ENCODE measurements around the gene MLST8.

DNA sequence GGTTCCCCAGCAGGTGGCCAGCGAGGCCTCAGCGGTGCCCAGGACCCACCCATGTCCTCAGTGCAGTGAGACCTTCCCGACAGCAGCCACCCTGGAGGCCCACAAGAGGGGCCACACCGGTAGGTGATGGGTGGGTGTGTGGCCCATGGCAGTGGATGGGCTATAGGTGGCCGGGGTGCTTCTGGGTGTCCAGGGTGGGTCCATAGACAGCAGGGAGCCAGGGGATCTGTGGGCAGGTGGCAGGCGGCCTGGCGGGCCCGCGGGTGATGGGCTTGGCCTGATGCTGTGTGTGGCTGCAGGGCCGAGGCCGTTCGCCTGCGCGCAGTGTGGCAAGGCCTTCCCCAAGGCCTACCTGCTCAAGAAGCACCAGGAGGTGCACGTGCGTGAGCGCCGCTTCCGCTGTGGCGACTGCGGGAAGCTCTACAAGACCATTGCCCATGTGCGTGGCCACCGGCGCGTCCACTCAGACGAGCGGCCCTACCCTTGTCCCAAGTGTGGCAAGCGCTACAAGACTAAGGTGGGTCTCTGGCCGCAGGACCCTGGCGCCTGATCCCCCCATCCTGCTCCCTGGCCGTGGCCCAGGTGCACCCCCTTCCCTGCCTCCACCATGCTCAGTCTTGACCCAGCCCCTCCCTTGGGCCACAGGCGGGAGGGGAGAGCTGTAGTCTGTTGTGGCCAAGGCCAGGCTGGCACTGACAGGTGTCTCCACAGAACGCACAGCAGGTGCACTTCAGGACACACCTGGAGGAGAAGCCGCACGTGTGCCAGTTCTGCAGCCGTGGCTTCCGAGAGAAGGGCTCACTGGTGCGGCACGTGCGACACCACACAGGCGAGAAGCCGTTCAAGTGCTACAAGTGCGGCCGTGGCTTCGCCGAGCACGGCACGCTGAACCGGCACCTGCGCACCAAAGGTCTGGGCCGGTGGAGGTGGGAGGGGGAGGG is 28.9 kb downstream of the MLST8 start:
- TF ChIP-seq LEF1 (IDR thresholded peaks at IDR 0.05; ENCODE audit: borderline replicate concordance) (no peak), ZNF384 (IDR thresholded peaks at IDR 0.05) (no peak), FOXM1 (IDR thresholded peaks at IDR 0.05; ENCODE audit: borderline replicate concordance) (no peak), FOXK2 (IDR thresholded peaks at IDR 0.05) (no peak), SP1 (IDR thresholded peaks at IDR 0.05) (no peak), SUZ12 (IDR thresholded peaks at IDR 0.05) (no peak)
